ENCODE measurements around the gene CHST12. TPM values are rescaled to one million over a fixed set of nuclear protein-coding genes. Genes with fewer than 3 reads are reported as not detected.

CHST12 gene
- total and polyA plus RNA-seq, 2 donors (not counting 1 experiment from before 2014, with no cell fraction given), result 25.4 to 27.1 TPM

DNA sequence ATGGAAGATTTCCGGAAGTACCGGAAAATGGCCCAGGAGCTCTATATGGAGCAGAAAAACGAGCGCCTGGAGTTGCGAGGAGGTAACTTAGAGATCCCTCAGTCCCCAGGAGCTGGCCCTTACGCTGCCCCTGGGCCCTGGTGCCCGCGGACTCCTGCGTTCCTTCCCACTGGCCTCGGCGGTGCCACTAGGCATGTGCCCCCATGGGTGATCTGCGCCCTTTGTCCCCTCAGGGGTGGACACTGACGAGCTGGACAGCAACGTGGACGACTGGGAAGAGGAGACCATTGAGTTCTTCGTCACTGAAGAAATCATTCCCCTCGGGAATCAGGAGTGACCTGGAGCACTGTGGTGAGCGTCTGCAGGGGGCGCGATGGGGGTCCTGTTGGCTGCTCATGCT, 24.2 kb upstream of the CHST12 start:
- Mint-ChIP-seq H3K9me3 (ENCODE audit: insufficient read depth) (no peaks in the 10 kb centered on the region), H3K27ac (no peak overlapping the region), H3K4me3 (no peak overlapping the region), H3K4me1 (no peaks in the 10 kb centered on the region), H3K27me3 (no peaks in the 10 kb centered on the region)
- no peak overlapping the region for H3K9ac ChIP-seq (ENCODE audit: low read length)
- POLR2A ChIA-PET, result no interaction called here
- ATAC-seq (ENCODE audit: low read depth) (no peak), DNase-seq (no peak)
- no peak overlapping the region for H3K4me2 ChIP-seq (replicated peaks; ENCODE audit: low read depth, low read length, poor library complexity, severe bottlenecking)
- WGBS (ENCODE audit: insufficient coverage), result 97% methylated on average over 20 of the region's 20 CpGs
- no peaks in the 10 kb centered on the region for H3K27me3 ChIP-seq (replicated peaks in 1 of 4; ENCODE audit: control extremely low read depth in 1 of 4, control insufficient read depth in 3 of 4, insufficient read depth in 4 of 4, low read length in 3 of 4)
- intact Hi-C loops (cut with micrococcal nuclease), result no loop called here
- H3K36me3 ChIP-seq (replicated peaks in 1 of 2; ENCODE audit: control extremely low read depth in 1 of 2, control insufficient read depth in 1 of 2, extremely low read depth in 1 of 2, insufficient read depth in 2 of 2, low read length in 1 of 2), result peaks cover 0 to 76% of the 10 kb centered on the region in 2 experiments
- no peaks in the 10 kb centered on the region for H3K9me3 ChIP-seq (ENCODE audit: control extremely low read depth in 1 of 3, control insufficient read depth in 2 of 3, insufficient read depth in 1 of 3, low read length in 2 of 3)
- H4K20me1 ChIP-seq (ENCODE audit: control insufficient read depth, insufficient read depth, low read length, poor library complexity, severe bottlenecking), result peaks cover 58% of the 10 kb centered on the region
- peaks cover 32% of the 10 kb centered on the region for H3K79me2 ChIP-seq (ENCODE audit: control insufficient read depth, insufficient read depth, low read length)
- no peak overlapping the region for H2AFZ ChIP-seq (ENCODE audit: insufficient read depth, low read depth, low read length, poor library complexity, severe bottlenecking)
- CTCF ChIA-PET, result no interaction called here
- no peaks in the 10 kb centered on the region for H3K4me1 ChIP-seq (ENCODE audit: control insufficient read depth in 2 of 2, insufficient read depth in 2 of 2, low read length in 2 of 2)
- no peak overlapping the region for H3K4me3 ChIP-seq (ENCODE audit: control extremely low read depth in 1 of 5, extremely low read depth in 1 of 5, insufficient read depth in 1 of 5, low read depth in 2 of 5, low read length in 4 of 5)
- TF ChIP-seq, protein P1, sequence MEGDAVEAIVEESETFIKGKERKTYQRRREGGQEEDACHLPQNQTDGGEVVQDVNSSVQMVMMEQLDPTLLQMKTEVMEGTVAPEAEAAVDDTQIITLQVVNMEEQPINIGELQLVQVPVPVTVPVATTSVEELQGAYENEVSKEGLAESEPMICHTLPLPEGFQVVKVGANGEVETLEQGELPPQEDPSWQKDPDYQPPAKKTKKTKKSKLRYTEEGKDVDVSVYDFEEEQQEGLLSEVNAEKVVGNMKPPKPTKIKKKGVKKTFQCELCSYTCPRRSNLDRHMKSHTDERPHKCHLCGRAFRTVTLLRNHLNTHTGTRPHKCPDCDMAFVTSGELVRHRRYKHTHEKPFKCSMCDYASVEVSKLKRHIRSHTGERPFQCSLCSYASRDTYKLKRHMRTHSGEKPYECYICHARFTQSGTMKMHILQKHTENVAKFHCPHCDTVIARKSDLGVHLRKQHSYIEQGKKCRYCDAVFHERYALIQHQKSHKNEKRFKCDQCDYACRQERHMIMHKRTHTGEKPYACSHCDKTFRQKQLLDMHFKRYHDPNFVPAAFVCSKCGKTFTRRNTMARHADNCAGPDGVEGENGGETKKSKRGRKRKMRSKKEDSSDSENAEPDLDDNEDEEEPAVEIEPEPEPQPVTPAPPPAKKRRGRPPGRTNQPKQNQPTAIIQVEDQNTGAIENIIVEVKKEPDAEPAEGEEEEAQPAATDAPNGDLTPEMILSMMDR (IDR thresholded peaks at IDR 0.05), result no peak
- TF ChIP-seq EZH2 (IDR thresholded peaks at IDR 0.05; ENCODE audit: borderline replicate concordance, insufficient read depth, low read depth, low read length, poor library complexity, severe bottlenecking), result no peak
- H3K27ac ChIP-seq (ENCODE audit: low read length in 2 of 2), result no peak overlapping the region

GRCh38 chr7:2379821-2380450, 23.5 kb upstream of the CHST12 start:
- DNase-seq (no peak), ATAC-seq (ENCODE audit: low read depth) (no peak)
- intact Hi-C loops (cut with micrococcal nuclease), result no loop called here
- ChIA-PET CTCF (no interaction called here), POLR2A (no interaction called here)
- Mint-ChIP-seq H3K9me3 (ENCODE audit: insufficient read depth) (no peaks in the 10 kb centered on the region), H3K4me1 (no peaks in the 10 kb centered on the region), H3K27ac (no peak overlapping the region), H3K4me3 (no peak overlapping the region), H3K27me3 (no peaks in the 10 kb centered on the region)
- Histone ChIP-seq H4K20me1 (ENCODE audit: control insufficient read depth, insufficient read depth, low read length, poor library complexity, severe bottlenecking) (peaks cover 50% of the 10 kb centered on the region), H3K27ac (ENCODE audit: low read length in 2 of 2) (no peak overlapping the region), H2AFZ (ENCODE audit: insufficient read depth, low read depth, low read length, poor library complexity, severe bottlenecking) (no peak overlapping the region), H3K79me2 (ENCODE audit: control insufficient read depth, insufficient read depth, low read length) (peaks cover 24% of the 10 kb centered on the region), H3K4me3 (ENCODE audit: control extremely low read depth in 1 of 5, extremely low read depth in 1 of 5, insufficient read depth in 1 of 5, low read depth in 2 of 5, low read length in 4 of 5) (no peak overlapping the region), H3K36me3 (replicated peaks in 1 of 2; ENCODE audit: control extremely low read depth in 1 of 2, control insufficient read depth in 1 of 2, extremely low read depth in 1 of 2, insufficient read depth in 2 of 2, low read length in 1 of 2) (peaks cover 0 to 69% of the 10 kb centered on the region in 2 experiments), H3K27me3 (replicated peaks in 1 of 4; ENCODE audit: control extremely low read depth in 1 of 4, control insufficient read depth in 3 of 4, insufficient read depth in 4 of 4, low read length in 3 of 4) (no peaks in the 10 kb centered on the region), H3K9me3 (ENCODE audit: control extremely low read depth in 1 of 3, control insufficient read depth in 2 of 3, insufficient read depth in 1 of 3, low read length in 2 of 3) (no peaks in the 10 kb centered on the region), H3K4me1 (ENCODE audit: control insufficient read depth in 2 of 2, insufficient read depth in 2 of 2, low read length in 2 of 2) (no peaks in the 10 kb centered on the region), H3K9ac (ENCODE audit: low read length) (no peak overlapping the region), H3K4me2 (replicated peaks; ENCODE audit: low read depth, low read length, poor library complexity, severe bottlenecking) (no peak overlapping the region)
- 98% methylated on average over 34 of the region's 34 CpGs for WGBS (ENCODE audit: insufficient coverage)
- TF ChIP-seq, protein P1 (IDR thresholded peaks at IDR 0.05), result no peak
- no peak for TF ChIP-seq EZH2 (IDR thresholded peaks at IDR 0.05; ENCODE audit: borderline replicate concordance, insufficient read depth, low read depth, low read length, poor library complexity, severe bottlenecking)
